Nucleus accumbens (tissue), 56 donors: ENCODE data around the gene DCAF8L1.
A peak's percentile ranks its signal among the peaks of the same experiment; 100 is the strongest.
"Not testable (repeated sequence)": the region's sequence is repeated elsewhere in the genome, so short reads cannot be mapped to it uniquely, and the experiment has no call there.

Experiments used
- DNase-seq, 56 donors: peaks; one replicate each; lab custom pipeline; 2025; lab: John Stamatoyannopoulos, UW

Gene DCAF8L1

GRCh38 chrX:27981349-27981748, at the start of gene DCAF8L1:
Gene DCAF8L1, minus strand, starts transcription at chrX:27981449. Its CDS starts 115 bp downstream, at chrX:27981334.
- DNase-seq: peak in 1 of 56 donors; percentile 0

DNA sequence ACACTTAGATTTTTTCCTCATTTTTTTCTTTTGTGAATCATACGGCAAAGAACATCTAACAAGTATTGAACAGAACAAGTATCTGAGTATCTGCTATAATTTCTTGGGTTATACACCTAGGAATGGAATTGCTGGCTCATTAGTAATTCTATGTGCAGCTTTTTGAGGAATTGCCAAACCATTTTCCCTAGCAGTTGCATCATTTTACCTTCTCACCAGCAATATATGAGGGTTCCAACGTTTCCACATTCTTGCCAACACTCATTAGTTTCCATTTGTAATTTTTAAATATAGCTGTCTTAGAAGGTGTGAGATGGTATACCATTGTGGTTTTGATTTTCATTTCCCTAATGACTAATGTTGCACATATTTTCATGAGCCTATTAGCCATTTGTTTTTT, 41.1 kb upstream of the DCAF8L1 start:
- DNase-seq: no peak

DNA sequence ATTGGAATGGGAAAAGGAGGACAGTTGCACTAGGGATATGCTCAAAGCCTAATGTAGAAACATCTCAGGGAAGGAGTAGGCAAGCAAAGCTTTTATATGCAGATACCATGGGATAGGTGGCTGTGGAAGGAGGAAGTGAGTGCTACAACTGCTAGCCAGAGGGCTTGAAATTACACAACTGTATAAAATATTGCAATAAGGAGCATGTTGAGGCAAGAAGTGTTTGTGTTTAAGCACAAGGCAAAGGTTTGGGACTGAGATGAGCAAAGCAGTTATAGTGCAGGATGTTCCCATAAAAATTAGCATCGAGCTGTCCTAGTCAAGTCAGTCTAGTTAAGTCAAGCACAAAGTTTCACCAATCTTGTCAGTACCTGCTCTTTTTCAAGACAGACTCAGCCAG, 35.6 kb upstream of the DCAF8L1 start:
- DNase-seq: no peak

DNA sequence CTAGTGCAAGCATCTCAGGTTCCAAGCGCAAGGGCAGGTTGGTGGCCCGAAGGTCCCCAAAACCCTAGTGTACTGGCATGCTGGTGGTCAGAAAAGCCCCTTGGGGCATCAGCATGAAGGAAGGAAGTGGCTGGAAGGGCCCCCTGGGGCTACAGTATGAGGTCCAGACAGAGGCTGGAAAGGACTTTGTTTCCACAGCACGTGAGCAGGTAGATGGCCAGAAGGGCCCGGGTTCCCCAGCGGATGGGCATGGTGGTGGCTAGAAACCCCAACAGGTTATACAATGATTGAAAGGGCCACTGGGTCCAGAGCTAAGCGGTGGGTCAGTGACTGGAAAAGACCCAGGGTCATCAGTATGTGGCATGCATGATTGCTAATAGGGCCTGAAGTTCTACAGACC, 34.7 kb upstream of the DCAF8L1 start:
- DNase-seq: no peak

- DNase-seq: no peak
Observed at GRCh38 chrX:28010875-28011274, 29.6 kb upstream of the DCAF8L1 start.

GRCh38 chrX:27998666-27999065, 17.4 kb upstream of the DCAF8L1 start:
- no peak for DNase-seq

- DNase-seq: no peak
Observed at GRCh38 chrX:27997622-27998021, 16.4 kb upstream of the DCAF8L1 start.

DNA sequence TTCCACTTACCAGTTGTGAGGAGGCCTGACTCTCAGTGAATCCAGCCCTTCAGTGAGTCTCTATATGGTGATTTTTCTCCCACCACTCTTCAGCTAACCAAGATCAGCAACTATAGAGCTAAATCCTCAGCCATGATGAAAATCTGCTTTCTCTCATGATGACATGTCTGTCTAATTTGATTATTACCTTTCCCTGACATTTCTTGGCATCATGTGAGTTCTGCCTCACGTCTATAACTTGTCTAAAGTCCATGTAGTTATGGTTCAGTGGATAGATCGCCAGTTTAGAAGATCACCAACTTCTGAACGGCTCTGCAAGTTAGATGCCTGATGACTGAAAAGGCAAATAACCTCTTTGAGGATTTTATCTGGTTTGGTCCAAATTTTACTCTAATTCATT, 14.9 kb upstream of the DCAF8L1 start:
- DNase-seq: no peak

- DNase-seq: no peak
Observed at GRCh38 chrX:27995611-27996010, 14.4 kb upstream of the DCAF8L1 start.

- no peak for DNase-seq
Observed at GRCh38 chrX:27987862-27988646, 6.8 kb upstream of the DCAF8L1 start.

DNA sequence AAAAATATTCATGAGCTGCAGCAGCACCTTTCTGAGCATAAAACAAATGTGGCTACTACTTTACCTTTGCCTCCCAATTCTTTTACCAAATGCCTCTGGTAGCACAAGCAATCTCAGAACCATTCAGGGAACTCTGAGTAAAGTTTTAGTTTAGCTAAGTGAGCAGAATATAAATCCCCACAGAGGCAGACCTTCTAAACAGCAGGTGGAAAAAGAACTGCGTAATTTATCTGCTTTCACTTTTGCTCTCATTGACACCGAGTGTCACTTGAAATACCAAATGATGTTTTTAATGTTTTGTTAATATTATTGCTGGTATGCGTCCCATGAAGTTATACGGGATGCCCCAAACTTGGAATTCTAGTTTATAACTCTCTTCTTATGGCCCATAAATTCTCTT, 4.3 kb downstream of the DCAF8L1 start:
- DNase-seq: not testable (repeated sequence)

GRCh38 chrX:27976284-27976683, 5.0 kb downstream of the DCAF8L1 start:
- DNase-seq: no peak

GRCh38 chrX:27968878-27969277, 12.4 kb downstream of the DCAF8L1 start:
- DNase-seq: no peak

GRCh38 chrX:27968352-27968751, 12.9 kb downstream of the DCAF8L1 start:
- DNase-seq: no peak

DNA sequence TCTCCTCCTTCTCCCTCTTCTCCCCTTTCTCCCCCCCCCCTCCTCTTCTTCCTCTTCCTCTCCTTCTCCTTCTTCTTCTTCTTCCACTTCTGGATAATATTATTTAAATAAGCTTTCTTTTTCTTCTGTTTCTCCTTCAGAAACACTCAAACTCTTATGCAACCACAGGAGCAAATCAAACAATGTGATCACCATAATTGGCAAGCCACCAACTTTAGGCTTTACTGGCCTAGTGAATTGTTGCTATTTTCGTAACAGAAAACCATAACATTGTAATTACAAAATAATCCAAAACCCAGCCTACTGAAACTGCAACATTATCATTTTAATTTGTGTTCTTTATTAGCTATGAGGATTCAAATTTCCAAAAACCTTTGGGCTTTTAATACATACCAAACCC, 14.3 kb downstream of the DCAF8L1 start:
- no peak for DNase-seq

DNA sequence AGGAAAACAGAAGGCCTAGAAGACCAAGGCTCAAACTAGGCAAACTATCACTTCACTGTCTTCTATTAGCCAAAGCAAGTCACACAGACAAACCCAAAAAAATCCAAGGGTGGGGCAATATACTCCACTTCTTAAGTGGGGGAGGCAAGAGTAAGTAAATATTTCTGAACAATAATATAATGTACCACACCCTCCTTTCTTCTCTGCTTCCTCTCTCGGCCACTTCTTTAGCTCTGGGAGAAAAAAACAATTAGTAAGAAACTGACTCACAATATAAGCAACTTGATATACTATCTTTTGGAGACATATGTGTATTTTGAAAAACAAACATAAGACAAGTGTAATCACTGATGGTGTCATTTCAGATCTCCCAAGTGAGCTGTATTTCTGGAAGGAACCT, 14.8 kb downstream of the DCAF8L1 start:
- DNase-seq: no peak

DNA sequence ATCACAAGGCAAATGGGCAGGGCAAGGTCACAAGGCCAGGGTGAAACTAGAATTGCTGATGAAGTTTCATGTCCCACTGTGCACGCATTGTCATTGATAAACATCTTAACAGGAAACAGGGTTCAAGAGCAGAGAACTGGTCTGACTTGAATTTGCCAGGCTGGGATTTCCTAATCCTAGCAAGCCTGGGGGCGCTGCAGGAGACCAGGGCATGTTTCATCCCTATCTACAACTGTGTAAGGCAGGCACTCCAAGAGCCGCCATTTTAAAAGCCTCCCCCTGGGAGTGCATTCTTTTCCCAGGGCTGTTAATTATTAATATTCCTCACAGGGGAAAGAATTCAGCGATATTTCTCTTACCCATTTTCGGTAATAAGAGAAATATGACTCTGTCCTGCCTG, 15.9 kb downstream of the DCAF8L1 start:
- DNase-seq: not testable (repeated sequence)

DNA sequence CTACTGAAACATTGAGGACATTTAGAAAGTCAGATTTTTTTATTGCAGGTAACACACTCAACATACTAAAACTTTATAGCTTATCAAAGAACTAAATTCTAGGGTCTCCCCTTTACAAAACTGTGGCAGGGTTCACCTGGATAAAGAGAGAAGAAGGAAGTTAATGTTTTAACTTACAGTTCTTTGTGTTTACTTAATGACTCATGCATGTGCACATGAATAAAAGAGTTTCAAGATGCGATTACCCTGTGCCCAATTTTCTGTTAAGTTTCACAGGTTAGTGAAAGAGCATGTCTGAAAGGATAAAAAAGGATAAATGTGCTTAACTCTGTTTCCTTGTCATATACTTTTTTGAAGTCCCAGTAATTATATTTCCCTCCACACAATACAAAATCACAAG, 16.8 kb downstream of the DCAF8L1 start:
- no peak for DNase-seq

- DNase-seq: not testable (repeated sequence)
Observed at GRCh38 chrX:27960410-27960809, 20.8 kb downstream of the DCAF8L1 start.

DNA sequence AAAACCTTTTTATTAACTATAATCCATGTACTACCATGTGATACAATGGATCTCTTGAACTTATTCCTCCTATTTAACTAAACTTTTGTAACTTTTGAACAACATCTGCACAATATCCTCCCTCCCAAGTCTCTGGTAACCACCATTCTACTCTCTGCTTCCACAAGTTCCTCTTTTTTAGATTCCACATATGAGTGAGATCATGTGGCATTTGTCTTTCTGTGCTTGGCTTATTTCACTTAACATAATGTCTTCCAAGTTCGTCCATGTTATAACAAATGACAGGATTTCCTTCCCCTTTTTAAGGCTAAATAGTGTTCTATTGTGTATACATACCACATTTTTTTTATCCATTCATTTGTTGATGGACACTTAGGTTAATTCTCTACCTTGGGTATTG, 28.1 kb downstream of the DCAF8L1 start:
- no peak for DNase-seq

DNA sequence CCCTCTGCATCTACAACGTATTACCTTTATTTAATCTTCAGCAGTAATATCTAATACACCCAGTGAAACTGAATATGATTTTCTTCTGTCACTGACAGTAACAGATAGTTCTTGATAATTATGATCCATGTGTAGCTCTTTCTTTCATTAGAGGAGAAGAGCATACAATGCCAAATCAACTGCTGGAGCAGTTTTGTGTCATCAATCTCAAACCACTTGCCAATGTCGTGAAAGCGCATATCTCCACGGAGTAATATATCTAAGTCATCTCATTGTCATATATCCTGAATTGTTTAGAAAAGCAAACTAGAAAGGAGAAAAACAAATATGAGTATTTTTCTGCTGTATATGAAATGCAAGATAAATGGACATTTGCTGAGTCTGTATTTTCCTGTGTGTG, 47.9 kb downstream of the DCAF8L1 start:
- DNase-seq: no peak
